ENCODE data around the gene SLC2A1.

Gene SLC2A1

DNA sequence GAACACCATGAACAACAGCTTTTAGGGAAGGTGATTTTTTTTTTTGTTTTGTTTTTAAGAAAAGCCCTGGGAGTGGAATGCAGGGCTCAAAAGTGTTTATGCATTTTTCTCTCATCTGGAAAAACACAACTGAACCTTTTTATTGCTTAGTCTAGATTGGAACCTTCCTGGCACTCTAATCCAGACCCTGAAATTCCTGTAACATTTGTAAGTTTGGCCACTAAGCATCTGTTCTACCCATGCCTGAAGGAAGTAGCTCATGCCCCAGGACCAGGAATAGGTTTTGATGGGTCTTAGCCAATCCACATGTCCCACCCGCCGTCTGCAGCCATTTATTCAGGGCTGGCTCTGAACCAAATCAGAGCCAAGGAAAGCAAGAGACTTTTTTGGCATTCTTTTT is 39.7 kb upstream of the SLC2A1 start:
- no peak overlapping the region for H3K27ac ChIP-seq (ENCODE audit: low read depth, low read length)
- H3K27me3 ChIP-seq (ENCODE audit: control insufficient read depth in 1 of 2, insufficient read depth in 2 of 2, low read length in 2 of 2): no peaks in the 10 kb centered on the region
- H3K9me3 ChIP-seq (ENCODE audit: control insufficient read depth in 1 of 2, low read length in 2 of 2): no peaks in the 10 kb centered on the region
- H3K9ac ChIP-seq (ENCODE audit: low read depth in 1 of 2, low read length in 2 of 2): no peak overlapping the region
- no peak overlapping the region for H3K4me3 ChIP-seq (ENCODE audit: low read depth in 1 of 2, low read length in 2 of 2)
- no peaks in the 10 kb centered on the region for H3K36me3 ChIP-seq (ENCODE audit: control insufficient read depth in 1 of 2, insufficient read depth in 2 of 2, low read length in 2 of 2)
- peaks cover 9 to 14% of the 10 kb centered on the region in 2 donors for H3K4me1 ChIP-seq (ENCODE audit: control insufficient read depth in 1 of 2, insufficient read depth in 2 of 2, low read length in 2 of 2)

DNA sequence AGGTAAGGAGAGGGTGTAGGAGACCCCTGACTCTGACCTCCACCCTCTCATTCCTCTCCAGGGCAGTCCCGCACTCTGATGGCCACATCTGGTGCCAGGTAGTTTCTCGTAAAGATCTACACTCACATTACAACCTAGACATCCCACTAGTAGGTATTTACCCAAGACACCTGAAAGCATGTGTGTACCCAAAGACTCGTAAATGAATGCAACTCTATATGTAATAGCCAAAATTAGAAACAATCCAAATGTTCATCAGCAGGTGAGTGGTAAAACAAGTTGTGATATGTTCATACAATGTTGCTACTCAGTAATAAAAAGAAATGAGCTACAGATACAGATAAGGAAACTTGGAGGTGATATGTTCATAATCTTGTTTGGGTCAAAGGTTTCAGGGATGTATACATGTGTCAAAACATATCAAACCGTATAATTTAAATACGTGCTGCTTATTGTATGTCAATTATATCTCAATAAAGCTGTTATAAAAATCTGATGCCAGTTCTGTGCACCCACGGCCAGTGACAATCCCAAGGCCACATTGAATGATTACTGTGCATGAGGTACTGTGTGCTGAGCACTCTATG is 37.8 kb upstream of the SLC2A1 start:
- H3K27ac ChIP-seq (ENCODE audit: low read depth, low read length): no peak overlapping the region
- no peaks in the 10 kb centered on the region for H3K36me3 ChIP-seq (ENCODE audit: control insufficient read depth in 1 of 2, insufficient read depth in 2 of 2, low read length in 2 of 2)
- H3K9ac ChIP-seq (ENCODE audit: low read depth in 1 of 2, low read length in 2 of 2): no peak overlapping the region
- H3K4me3 ChIP-seq (ENCODE audit: low read depth in 1 of 2, low read length in 2 of 2): no peak overlapping the region
- H3K4me1 ChIP-seq (ENCODE audit: control insufficient read depth in 1 of 2, insufficient read depth in 2 of 2, low read length in 2 of 2): peaks cover 9 to 10% of the 10 kb centered on the region in 2 donors
- no peaks in the 10 kb centered on the region for H3K9me3 ChIP-seq (ENCODE audit: control insufficient read depth in 1 of 2, low read length in 2 of 2)
- H3K27me3 ChIP-seq (ENCODE audit: control insufficient read depth in 1 of 2, insufficient read depth in 2 of 2, low read length in 2 of 2): no peaks in the 10 kb centered on the region

DNA sequence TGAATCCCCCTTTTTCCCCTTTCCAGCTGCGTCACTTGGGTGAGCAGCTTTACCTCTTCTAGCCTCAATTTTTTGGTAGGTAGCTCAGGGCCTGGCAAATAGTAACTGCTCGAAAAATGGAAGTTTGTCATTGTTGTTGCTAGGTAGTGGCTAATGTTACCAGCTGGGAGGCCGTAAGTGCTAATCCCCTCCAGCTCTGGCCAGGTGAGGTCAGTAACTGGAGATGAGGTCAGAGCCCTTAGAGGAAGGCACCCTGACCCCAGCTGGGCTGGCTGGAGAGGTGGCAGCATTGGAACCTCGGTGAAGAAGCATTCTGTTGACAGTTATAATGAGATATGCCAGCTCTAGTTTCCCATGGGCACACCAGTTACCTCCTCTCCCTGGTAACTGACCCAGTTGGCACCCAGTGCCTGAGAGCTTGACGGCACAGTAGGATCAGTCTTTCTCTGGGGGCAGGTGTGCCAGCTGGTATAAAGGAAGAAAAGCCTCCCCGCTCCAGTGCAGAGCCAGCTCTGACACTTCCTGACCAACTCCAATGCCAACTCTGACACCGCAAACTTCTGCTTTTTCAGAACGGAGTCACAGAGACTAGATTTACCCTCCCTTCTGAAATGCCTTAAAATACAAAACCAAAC is 35.0 kb upstream of the SLC2A1 start:
- peaks cover 9 to 10% of the 10 kb centered on the region in 2 donors for H3K4me1 ChIP-seq (ENCODE audit: control insufficient read depth in 1 of 2, insufficient read depth in 2 of 2, low read length in 2 of 2)
- H3K9me3 ChIP-seq (ENCODE audit: control insufficient read depth in 1 of 2, low read length in 2 of 2): no peaks in the 10 kb centered on the region
- H3K9ac ChIP-seq (ENCODE audit: low read depth in 1 of 2, low read length in 2 of 2): no peak overlapping the region
- H3K27me3 ChIP-seq (ENCODE audit: control insufficient read depth in 1 of 2, insufficient read depth in 2 of 2, low read length in 2 of 2): no peaks in the 10 kb centered on the region
- no peak overlapping the region for H3K27ac ChIP-seq (ENCODE audit: low read depth, low read length)
- no peak overlapping the region for H3K4me3 ChIP-seq (ENCODE audit: low read depth in 1 of 2, low read length in 2 of 2)
- no peaks in the 10 kb centered on the region for H3K36me3 ChIP-seq (ENCODE audit: control insufficient read depth in 1 of 2, insufficient read depth in 2 of 2, low read length in 2 of 2)

DNA sequence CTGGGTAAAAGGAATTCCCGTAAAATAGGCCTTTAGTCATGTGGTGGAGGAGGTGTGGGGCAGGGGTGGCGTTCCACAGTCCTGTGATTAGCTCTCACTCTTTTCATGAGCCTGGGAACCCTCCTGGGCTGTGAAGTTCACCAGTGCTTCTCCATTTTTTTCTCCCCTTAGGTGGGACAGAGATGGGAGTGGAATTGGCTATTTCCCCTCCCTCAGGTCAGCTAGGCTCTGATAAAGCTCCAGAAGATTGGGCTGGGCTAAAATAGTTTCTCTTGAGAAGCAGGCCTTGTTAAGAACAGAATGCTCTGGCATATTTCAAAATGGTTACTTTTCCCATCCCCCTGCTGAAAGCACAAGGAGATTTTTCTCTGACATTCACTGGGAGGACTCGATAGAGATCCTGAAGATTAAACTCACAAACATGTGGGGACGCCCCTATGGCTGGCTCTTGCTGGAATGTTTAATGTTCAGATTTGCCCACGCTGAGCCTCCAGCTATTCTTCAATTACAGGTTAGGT is 33.4 kb upstream of the SLC2A1 start:
- no peak overlapping the region for H3K4me3 ChIP-seq (ENCODE audit: low read depth in 1 of 2, low read length in 2 of 2)
- no peak overlapping the region for H3K27ac ChIP-seq (ENCODE audit: low read depth, low read length)
- H3K4me1 ChIP-seq (ENCODE audit: control insufficient read depth in 1 of 2, insufficient read depth in 2 of 2, low read length in 2 of 2): peaks cover 9 to 10% of the 10 kb centered on the region in 2 donors
- H3K9me3 ChIP-seq (ENCODE audit: control insufficient read depth in 1 of 2, low read length in 2 of 2): no peaks in the 10 kb centered on the region
- H3K36me3 ChIP-seq (ENCODE audit: control insufficient read depth in 1 of 2, insufficient read depth in 2 of 2, low read length in 2 of 2): no peaks in the 10 kb centered on the region
- no peaks in the 10 kb centered on the region for H3K27me3 ChIP-seq (ENCODE audit: control insufficient read depth in 1 of 2, insufficient read depth in 2 of 2, low read length in 2 of 2)
- no peak overlapping the region for H3K9ac ChIP-seq (ENCODE audit: low read depth in 1 of 2, low read length in 2 of 2)

DNA sequence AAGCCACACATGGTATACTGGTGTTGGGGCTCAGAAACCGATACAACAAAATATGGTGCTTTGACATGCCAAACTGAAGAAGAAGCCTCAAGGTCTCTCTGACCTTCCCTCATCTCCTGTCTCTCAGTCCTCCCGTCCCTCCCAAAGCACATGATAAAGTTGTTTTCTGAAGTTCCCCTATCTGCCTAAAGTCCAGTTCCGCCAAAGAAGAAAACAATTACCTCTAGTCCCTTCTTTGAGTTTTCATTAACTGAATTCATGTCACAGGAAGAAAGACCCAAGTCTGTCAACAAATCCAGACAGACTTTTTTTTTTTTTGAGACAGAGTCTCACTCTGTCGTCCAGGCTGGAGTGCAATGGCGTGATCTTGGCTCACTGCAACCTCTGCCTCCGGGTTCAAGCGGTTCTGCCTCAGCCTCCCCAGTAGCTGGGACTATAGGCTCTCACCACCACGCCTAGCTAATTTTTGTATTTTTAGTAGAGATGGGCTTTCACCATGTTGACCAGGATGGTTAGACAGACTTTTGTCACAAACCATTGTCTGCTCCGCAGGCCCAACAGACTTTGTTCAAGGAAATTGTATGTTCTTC is 32.2 kb upstream of the SLC2A1 start:
- no peak overlapping the region for H3K27ac ChIP-seq (ENCODE audit: low read depth, low read length)
- no peaks in the 10 kb centered on the region for H3K9me3 ChIP-seq (ENCODE audit: control insufficient read depth in 1 of 2, low read length in 2 of 2)
- H3K36me3 ChIP-seq (ENCODE audit: control insufficient read depth in 1 of 2, insufficient read depth in 2 of 2, low read length in 2 of 2): no peaks in the 10 kb centered on the region
- no peak overlapping the region for H3K9ac ChIP-seq (ENCODE audit: low read depth in 1 of 2, low read length in 2 of 2)
- H3K4me3 ChIP-seq (ENCODE audit: low read depth in 1 of 2, low read length in 2 of 2): no peak overlapping the region
- no peaks in the 10 kb centered on the region for H3K27me3 ChIP-seq (ENCODE audit: control insufficient read depth in 1 of 2, insufficient read depth in 2 of 2, low read length in 2 of 2)
- H3K4me1 ChIP-seq (ENCODE audit: control insufficient read depth in 1 of 2, insufficient read depth in 2 of 2, low read length in 2 of 2): no peaks in the 10 kb centered on the region

DNA sequence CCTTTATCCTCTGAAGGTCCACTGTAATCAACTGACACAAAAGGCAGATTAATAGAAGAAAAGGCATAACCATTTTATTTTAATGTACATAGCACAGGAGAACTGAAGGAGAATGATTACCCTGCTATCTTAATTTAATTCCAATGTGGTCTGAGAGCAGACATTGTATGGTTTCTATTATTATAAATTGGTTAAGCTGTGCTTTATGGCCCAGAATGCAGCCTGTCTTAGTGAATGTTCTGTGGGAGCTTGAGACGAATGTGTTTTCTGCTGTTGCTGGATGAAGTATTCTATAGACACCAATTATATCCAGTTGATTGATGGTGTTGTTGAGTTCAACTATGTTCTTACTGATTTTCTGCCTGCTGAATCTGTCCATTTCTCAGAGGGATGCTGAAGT is 25.0 kb upstream of the SLC2A1 start:
- H3K9ac ChIP-seq (ENCODE audit: low read depth in 1 of 2, low read length in 2 of 2): no peak overlapping the region
- no peaks in the 10 kb centered on the region for H3K27me3 ChIP-seq (ENCODE audit: control insufficient read depth in 1 of 2, insufficient read depth in 2 of 2, low read length in 2 of 2)
- H3K4me1 ChIP-seq (ENCODE audit: control insufficient read depth in 1 of 2, insufficient read depth in 2 of 2, low read length in 2 of 2): peaks cover 11 to 15% of the 10 kb centered on the region in 2 donors
- H3K4me3 ChIP-seq (ENCODE audit: low read depth in 1 of 2, low read length in 2 of 2): no peak overlapping the region
- H3K36me3 ChIP-seq (ENCODE audit: control insufficient read depth in 1 of 2, insufficient read depth in 2 of 2, low read length in 2 of 2): no peaks in the 10 kb centered on the region
- no peaks in the 10 kb centered on the region for H3K9me3 ChIP-seq (ENCODE audit: control insufficient read depth in 1 of 2, low read length in 2 of 2)
- no peak overlapping the region for H3K27ac ChIP-seq (ENCODE audit: low read depth, low read length)

DNA sequence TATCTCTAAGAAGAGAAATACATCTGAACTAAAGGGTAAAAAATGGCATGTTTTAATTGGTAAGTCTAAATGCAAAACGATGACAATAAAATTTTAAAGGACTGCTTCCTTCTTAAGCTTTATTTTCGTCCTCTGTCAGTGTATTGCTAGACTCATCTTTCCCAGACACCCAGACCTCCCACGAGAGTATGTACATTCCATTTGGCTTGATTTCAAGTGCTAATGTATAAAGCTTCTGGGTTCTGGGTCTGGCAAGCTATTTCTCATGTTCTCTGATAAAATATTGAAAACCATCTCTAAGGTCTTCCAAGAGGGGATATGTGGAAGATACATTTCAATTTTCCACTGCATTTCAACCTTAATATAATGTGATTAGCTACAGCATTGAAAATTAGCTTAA is 24.6 kb upstream of the SLC2A1 start:
- no peaks in the 10 kb centered on the region for H3K27me3 ChIP-seq (ENCODE audit: control insufficient read depth in 1 of 2, insufficient read depth in 2 of 2, low read length in 2 of 2)
- H3K9ac ChIP-seq (ENCODE audit: low read depth in 1 of 2, low read length in 2 of 2): no peak overlapping the region
- no peaks in the 10 kb centered on the region for H3K36me3 ChIP-seq (ENCODE audit: control insufficient read depth in 1 of 2, insufficient read depth in 2 of 2, low read length in 2 of 2)
- H3K9me3 ChIP-seq (ENCODE audit: control insufficient read depth in 1 of 2, low read length in 2 of 2): no peaks in the 10 kb centered on the region
- H3K27ac ChIP-seq (ENCODE audit: low read depth, low read length): no peak overlapping the region
- peaks cover 11 to 15% of the 10 kb centered on the region in 2 donors for H3K4me1 ChIP-seq (ENCODE audit: control insufficient read depth in 1 of 2, insufficient read depth in 2 of 2, low read length in 2 of 2)
- H3K4me3 ChIP-seq (ENCODE audit: low read depth in 1 of 2, low read length in 2 of 2): no peak overlapping the region

DNA sequence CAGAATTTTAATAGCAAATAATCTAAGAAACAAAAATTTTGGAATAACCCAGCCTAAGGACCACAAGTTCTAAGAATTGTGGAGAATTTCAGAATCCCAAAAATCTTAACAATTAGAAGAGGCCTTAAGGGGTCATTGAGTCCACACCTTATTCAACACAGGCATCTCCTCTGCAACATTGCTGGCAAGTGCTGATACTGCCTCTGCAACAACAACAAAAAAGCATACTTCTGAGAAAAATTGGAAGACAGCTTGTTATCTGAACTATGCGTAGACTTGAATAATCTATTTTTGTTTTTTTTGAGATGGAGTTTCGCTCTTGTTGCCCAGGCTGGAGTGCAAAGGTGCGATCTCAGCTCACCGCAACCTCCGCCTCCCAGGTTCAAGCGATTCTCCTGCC is 24.0 kb upstream of the SLC2A1 start:
- no peak overlapping the region for H3K27ac ChIP-seq (ENCODE audit: low read depth, low read length)
- H3K9me3 ChIP-seq (ENCODE audit: control insufficient read depth in 1 of 2, low read length in 2 of 2): no peaks in the 10 kb centered on the region
- H3K27me3 ChIP-seq (ENCODE audit: control insufficient read depth in 1 of 2, insufficient read depth in 2 of 2, low read length in 2 of 2): no peaks in the 10 kb centered on the region
- H3K4me3 ChIP-seq (ENCODE audit: low read depth in 1 of 2, low read length in 2 of 2): no peak overlapping the region
- peaks cover 11 to 15% of the 10 kb centered on the region in 2 donors for H3K4me1 ChIP-seq (ENCODE audit: control insufficient read depth in 1 of 2, insufficient read depth in 2 of 2, low read length in 2 of 2)
- H3K9ac ChIP-seq (ENCODE audit: low read depth in 1 of 2, low read length in 2 of 2): no peak overlapping the region
- H3K36me3 ChIP-seq (ENCODE audit: control insufficient read depth in 1 of 2, insufficient read depth in 2 of 2, low read length in 2 of 2): no peaks in the 10 kb centered on the region

DNA sequence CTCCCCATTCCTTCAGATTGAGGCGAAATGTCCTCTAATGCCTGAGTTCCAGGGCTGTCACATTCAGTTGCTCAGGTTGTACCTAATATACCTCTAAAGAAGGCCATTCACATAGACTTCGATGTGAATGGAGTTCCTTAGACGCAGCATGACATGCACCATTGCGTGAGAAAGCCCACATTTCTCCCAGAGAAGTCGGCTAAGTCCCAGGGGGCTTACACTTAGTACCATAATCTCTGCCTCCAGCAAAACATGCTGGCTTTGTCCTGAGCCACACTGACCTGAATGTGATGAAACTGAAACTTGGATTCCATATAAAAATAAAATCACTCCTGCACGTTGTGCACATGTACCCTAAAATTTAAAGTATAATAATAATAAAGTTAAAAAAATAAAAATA is 23.2 kb upstream of the SLC2A1 start:
- no peaks in the 10 kb centered on the region for H3K27me3 ChIP-seq (ENCODE audit: control insufficient read depth in 1 of 2, insufficient read depth in 2 of 2, low read length in 2 of 2)
- no peaks in the 10 kb centered on the region for H3K36me3 ChIP-seq (ENCODE audit: control insufficient read depth in 1 of 2, insufficient read depth in 2 of 2, low read length in 2 of 2)
- peaks cover 11 to 15% of the 10 kb centered on the region in 2 donors for H3K4me1 ChIP-seq (ENCODE audit: control insufficient read depth in 1 of 2, insufficient read depth in 2 of 2, low read length in 2 of 2)
- H3K4me3 ChIP-seq (ENCODE audit: low read depth in 1 of 2, low read length in 2 of 2): no peak overlapping the region
- no peaks in the 10 kb centered on the region for H3K9me3 ChIP-seq (ENCODE audit: control insufficient read depth in 1 of 2, low read length in 2 of 2)
- no peak overlapping the region for H3K27ac ChIP-seq (ENCODE audit: low read depth, low read length)
- H3K9ac ChIP-seq (ENCODE audit: low read depth in 1 of 2, low read length in 2 of 2): no peak overlapping the region

DNA sequence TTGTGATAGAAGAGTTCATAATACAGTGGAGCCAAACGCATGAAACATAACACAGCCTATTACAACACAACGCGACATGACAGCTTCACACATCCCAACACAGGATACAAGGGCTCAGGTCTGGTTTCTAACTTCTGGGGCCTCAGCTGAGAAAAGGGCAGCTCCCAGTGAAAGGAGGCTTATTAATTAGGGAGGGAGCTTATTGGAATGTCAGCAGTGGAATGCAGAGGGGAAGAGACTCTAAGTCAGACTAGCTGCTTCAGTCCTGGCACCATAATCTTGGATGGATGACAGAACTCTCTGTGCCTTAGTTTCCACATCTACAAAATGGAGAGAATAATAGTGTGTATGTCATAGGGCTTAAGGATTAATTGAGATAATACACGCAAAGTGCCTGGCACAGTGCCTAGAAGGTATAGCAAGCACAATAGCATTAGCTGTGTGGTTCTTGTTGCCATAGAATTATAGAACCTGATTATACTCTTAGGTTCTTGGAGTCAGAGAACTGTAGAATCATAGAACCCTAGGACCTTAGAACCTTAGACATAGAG is 22.7 kb upstream of the SLC2A1 start:
- H3K27ac ChIP-seq (ENCODE audit: low read depth, low read length): no peak overlapping the region
- peaks cover 11 to 15% of the 10 kb centered on the region in 2 donors for H3K4me1 ChIP-seq (ENCODE audit: control insufficient read depth in 1 of 2, insufficient read depth in 2 of 2, low read length in 2 of 2)
- no peaks in the 10 kb centered on the region for H3K9me3 ChIP-seq (ENCODE audit: control insufficient read depth in 1 of 2, low read length in 2 of 2)
- no peaks in the 10 kb centered on the region for H3K27me3 ChIP-seq (ENCODE audit: control insufficient read depth in 1 of 2, insufficient read depth in 2 of 2, low read length in 2 of 2)
- no peak overlapping the region for H3K9ac ChIP-seq (ENCODE audit: low read depth in 1 of 2, low read length in 2 of 2)
- H3K4me3 ChIP-seq (ENCODE audit: low read depth in 1 of 2, low read length in 2 of 2): no peak overlapping the region
- H3K36me3 ChIP-seq (ENCODE audit: control insufficient read depth in 1 of 2, insufficient read depth in 2 of 2, low read length in 2 of 2): no peaks in the 10 kb centered on the region
